SH-SY5Y (cell line): ENCODE results near the gene SIGLEC9.

Experiments
- GATA2 ChIP-seq: IDR thresholded peaks from 2 replicates; pipeline ENCODE4 v1.6.1; 2011; ENCODE audit warnings: mild to moderate bottlenecking, low read depth, low read length
- GATA3 ChIP-seq: IDR thresholded peaks from 2 replicates; pipeline ENCODE4 v1.6.1; 2011; ENCODE audit warnings: low read depth, mild to moderate bottlenecking, low read length, moderate library complexity

DNA sequence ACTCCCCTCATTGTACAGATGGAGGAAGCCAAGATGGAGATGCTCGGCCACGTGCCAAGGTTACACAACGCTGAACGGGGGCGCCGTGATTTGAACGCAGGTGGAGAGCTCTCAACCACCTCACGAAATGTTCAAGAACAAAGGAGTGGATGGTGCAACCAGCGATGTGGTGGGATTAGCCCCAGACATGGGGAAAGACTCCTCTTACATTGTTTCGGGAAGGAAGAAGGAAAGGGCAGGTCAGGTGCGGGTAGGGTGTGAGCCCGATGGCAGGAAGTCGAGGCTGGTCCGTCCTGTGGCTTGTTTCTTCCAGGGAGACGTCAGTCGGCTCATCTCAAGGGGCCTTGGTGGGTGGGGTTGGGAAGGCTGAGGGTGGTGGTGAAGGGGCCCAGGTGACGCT lies 34.9 kb upstream of the SIGLEC9 start:
- TF ChIP-seq GATA2, result no peak
- no peak for TF ChIP-seq GATA3
